Small intestine (tissue), 7 donors: Measurements from ENCODE around the gene ASIC2. TPM values are rescaled to one million over a fixed set of nuclear protein-coding genes. Genes with fewer than 3 reads are reported as not detected.

Experiments
- DNase-seq, 2 donors: peaks; one replicate each; pipeline versions ENCODE4 v3.0.0 to v3.0.0-alpha.2; 2013
- FAIRE-seq: peaks from 2 replicates; lab custom pipeline; 2012; peaks lifted over from hg19 to GRCh38; lab: Jason Lieb, UNC
- H3K27ac ChIP-seq, 3 donors: one replicate each; pipeline ENCODE4 v1.5.1; 2013; ENCODE audit warnings: low read length in 2 of 3, mild to moderate bottlenecking in 2 of 3, control low read depth in 1 of 3, inconsistent platforms in 1 of 3, low read depth in 1 of 3, moderate library complexity in 1 of 3
- H3K27me3 ChIP-seq, 3 donors: one replicate each; pipeline ENCODE4 v1.6.1; 2013; ENCODE audit warnings: low read length in 3 of 3, inconsistent platforms in 1 of 3; ENCODE audit not compliant: control insufficient read depth in 3 of 3, insufficient read depth in 3 of 3
- H3K36me3 ChIP-seq, 3 donors: one replicate each; pipeline ENCODE4 v1.6.1; 2013; ENCODE audit warnings: low read length in 3 of 3, inconsistent platforms in 1 of 3, low read depth in 1 of 3, mild to moderate bottlenecking in 1 of 3, moderate library complexity in 1 of 3; ENCODE audit not compliant: control insufficient read depth in 3 of 3, insufficient read depth in 2 of 3
- H3K4me1 ChIP-seq, 3 donors: one replicate each; pipeline ENCODE4 v1.6.1; 2013; ENCODE audit warnings: low read length in 2 of 3, inconsistent platforms in 1 of 3, low read depth in 1 of 3, mild to moderate bottlenecking in 1 of 3, moderate library complexity in 1 of 3; ENCODE audit not compliant: control insufficient read depth in 3 of 3, insufficient read depth in 2 of 3
- H3K4me3 ChIP-seq, 3 donors: one replicate each; pipeline ENCODE4 v1.5.1; 2013; ENCODE audit warnings: low read length in 3 of 3, control low read depth in 1 of 3, inconsistent platforms in 1 of 3, low read depth in 1 of 3, mild to moderate bottlenecking in 1 of 3, moderate library complexity in 1 of 3
- H3K9me3 ChIP-seq, 2 donors: one replicate each; pipeline ENCODE4 v1.6.1; 2013; ENCODE audit warnings: low read depth in 1 of 2, low read length in 1 of 2; ENCODE audit not compliant: control insufficient read depth in 2 of 2, insufficient read depth in 1 of 2
- WGBS, 3 donors: extraction: QIAGEN DNeasy Blood & Tissue Kit; methylation state at CpG; one replicate each; pipeline ENCODE4 v1.1.7; 2013; 5-methylcytosine and 5-hydroxymethylcytosine counted together
- polyA plus RNA-seq, 4 donors: library from polyadenylated mRNA; stranded (reverse) in 3 of 4; unstranded in 1 of 4; fragments of 200-250 nt in 3 of 4; fragments of 120-200 nt in 1 of 4; gene quantifications; one replicate each; pipeline versions ENCODE4 v1.2.1 to v1.2.3, GENCODE V29; 2013
- donor health status: healthy with polysubstance abuse.
- donor health status: control.
- donor health status: control.
- donor health status: Bipolar disorder and iron deficiency.
- donor health status: healthy.

The ASIC2 gene
- polyA plus RNA-seq, 4 donors: 1.5 to 14.4 TPM; not detected in 2

DNA sequence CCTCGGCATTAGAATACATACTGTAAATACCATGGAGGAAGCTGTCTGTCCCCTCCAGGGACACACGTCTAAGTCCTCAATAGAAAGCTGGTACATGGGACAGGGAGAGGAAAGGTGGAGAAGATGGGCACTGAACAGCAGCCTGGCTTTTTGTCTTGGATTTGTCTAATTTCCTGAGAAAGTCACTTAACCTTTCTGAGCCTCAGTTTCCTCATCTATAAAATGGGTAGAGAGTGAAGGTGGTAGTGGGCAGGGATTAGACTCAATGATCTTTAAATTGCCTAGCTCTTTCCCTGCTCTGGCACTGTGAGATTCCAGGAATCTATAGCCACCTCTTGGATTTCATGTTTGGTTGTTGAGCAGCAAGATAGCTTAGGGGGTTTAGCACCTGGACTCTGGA, 96.2 kb downstream of the ASIC2 start:
- FAIRE-seq (no peak), DNase-seq (no peak)
- H3K27me3 ChIP-seq: no peaks in the 10 kb centered on the region
- 86 to 93% (median 87%) methylated on average over 2 of the region's 2 CpGs for WGBS, 3 donors
- H3K4me3 ChIP-seq: no peak overlapping the region
- no peaks in the 10 kb centered on the region for H3K9me3 ChIP-seq
- H3K4me1 ChIP-seq: peaks cover 0 to 26% (median 0%) of the 10 kb centered on the region in 3 donors
- H3K36me3 ChIP-seq: no peaks in the 10 kb centered on the region
- no peak overlapping the region for H3K27ac ChIP-seq

DNA sequence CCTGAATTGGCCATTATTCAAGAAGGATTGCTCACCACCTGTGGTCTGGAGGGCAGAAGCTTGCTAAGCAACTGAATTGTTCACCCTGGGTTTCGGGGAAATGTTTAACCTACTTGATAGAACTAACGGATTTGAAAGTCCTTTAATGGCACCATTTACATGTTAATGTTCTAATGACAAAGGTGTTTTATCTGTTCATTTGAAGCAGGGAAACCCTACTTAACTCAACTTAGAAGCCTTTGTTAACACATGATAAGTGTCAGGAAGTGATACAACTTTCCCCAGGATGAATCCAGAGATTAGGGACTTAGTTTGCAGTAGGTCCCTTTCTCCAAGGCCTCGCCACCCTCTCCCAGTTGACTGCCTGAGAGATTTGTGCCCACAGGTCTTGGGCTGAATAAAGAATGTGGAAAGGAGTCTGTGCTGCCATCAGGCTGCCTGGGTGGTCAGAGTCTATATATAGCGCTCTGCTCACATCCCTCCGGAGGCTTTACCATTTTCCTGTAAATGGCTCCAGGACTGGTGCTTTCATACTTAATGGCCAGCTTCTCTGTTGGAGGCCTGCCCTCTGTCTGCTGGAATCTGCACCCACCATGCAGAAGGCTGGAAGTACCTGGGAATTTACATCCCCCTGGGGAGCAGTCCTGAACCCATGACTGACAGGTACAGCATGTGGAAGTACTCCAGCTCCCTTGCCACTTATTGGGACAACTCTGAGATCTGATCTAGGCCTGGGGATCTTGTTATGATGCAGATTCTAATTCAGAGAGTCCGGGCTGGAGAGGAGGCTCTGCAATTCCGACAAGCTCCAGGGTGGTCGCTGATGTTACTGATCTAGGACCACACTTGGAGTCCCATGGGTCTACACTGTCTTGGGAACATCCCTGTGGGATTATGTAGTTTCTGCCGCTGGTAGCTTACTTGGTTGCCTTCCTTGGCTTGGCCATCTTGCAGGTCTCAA, 99.9 kb downstream of the ASIC2 start:
- WGBS, 3 donors: 67 to 85% (median 79%) methylated on average over 9 of the region's 9 CpGs

DNA sequence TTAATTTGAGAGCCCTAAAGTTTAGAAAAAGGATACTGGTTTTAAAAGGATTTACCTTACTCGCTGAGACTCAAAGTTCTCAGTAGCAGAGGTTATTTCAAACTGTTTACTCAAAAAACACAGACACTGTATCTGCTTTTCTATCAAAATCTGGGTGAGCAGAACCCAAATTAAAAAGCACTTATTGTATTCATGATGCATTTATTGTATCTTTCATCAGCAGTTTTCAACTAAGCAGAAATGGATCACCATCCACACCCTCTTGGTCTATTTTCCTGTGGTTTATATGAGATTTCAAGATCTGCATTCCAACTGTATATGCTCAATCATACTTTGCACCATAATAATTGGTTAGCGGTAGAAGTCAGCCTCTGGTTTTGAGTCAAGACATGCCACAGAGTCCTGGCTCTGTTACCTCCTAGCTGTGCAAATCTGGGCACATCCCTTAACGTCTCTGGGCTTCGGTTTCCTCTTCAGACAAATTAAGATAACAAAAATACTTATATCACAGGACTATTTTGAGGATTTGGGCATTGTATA, 109.5 kb downstream of the ASIC2 start:
- Histone ChIP-seq H3K4me3 (no peak overlapping the region), H3K36me3 (no peaks in the 10 kb centered on the region), H3K4me1 (no peaks in the 10 kb centered on the region), H3K27me3 (peaks cover 0 to 3% (median 0%) of the 10 kb centered on the region in 3 donors), H3K27ac (no peak overlapping the region), H3K9me3 (no peaks in the 10 kb centered on the region)
- DNase-seq: no peak
- FAIRE-seq: no peak
- WGBS, 3 donors: 63 to 88% (median 79%) methylated on average over 4 of the region's 4 CpGs

More for the DNA sequence above, 99.9 kb downstream of the ASIC2 start:
- no peaks in the 10 kb centered on the region for H3K9me3 ChIP-seq
- no peaks in the 10 kb centered on the region for H3K27me3 ChIP-seq
- no peaks in the 10 kb centered on the region for H3K36me3 ChIP-seq
- no peak overlapping the region for H3K4me3 ChIP-seq
- peaks cover 0 to 5% (median 0%) of the 10 kb centered on the region in 3 donors for H3K4me1 ChIP-seq
- FAIRE-seq (no peak), DNase-seq (no peak)
- H3K27ac ChIP-seq: no peak overlapping the region

- WGBS, 3 donors: 64 to 75% (median 67%) methylated on average over 4 of the region's 4 CpGs
- FAIRE-seq: no peak
- H3K4me1 ChIP-seq: no peaks in the 10 kb centered on the region
- peaks cover 0 to under 1% (median 0%) of the 10 kb centered on the region in 3 donors for H3K27me3 ChIP-seq
- H3K36me3 ChIP-seq: no peaks in the 10 kb centered on the region
- DNase-seq: no peak
- H3K9me3 ChIP-seq: no peaks in the 10 kb centered on the region
- no peak overlapping the region for H3K4me3 ChIP-seq
- no peak overlapping the region for H3K27ac ChIP-seq
Measured at GRCh38 chr17:33179151-33179550, 113.9 kb downstream of the ASIC2 start.

- DNase-seq (no peak), FAIRE-seq (no peak)
- H3K27ac ChIP-seq: no peak overlapping the region
- H3K27me3 ChIP-seq: no peaks in the 10 kb centered on the region
- 68 to 77% (median 75%) methylated on average over 3 of the region's 3 CpGs for WGBS, 3 donors
- H3K4me3 ChIP-seq: no peak overlapping the region
- no peaks in the 10 kb centered on the region for H3K36me3 ChIP-seq
- no peaks in the 10 kb centered on the region for H3K4me1 ChIP-seq
- H3K9me3 ChIP-seq: no peaks in the 10 kb centered on the region
Measured at GRCh38 chr17:33178681-33179080, 114.4 kb downstream of the ASIC2 start.

GRCh38 chr17:33175562-33175961, 117.5 kb downstream of the ASIC2 start:
- WGBS, 3 donors: 67 to 81% (median 76%) methylated on average over 8 of the region's 8 CpGs
- no peaks in the 10 kb centered on the region for H3K27me3 ChIP-seq
- H3K27ac ChIP-seq: no peak overlapping the region
- no peaks in the 10 kb centered on the region for H3K9me3 ChIP-seq
- H3K4me1 ChIP-seq: no peaks in the 10 kb centered on the region
- H3K36me3 ChIP-seq: peaks cover 0 to 2% (median 0%) of the 10 kb centered on the region in 3 donors
- no peak for DNase-seq
- no peak overlapping the region for H3K4me3 ChIP-seq
- FAIRE-seq: no peak

GRCh38 chr17:33171931-33172330, 121.2 kb downstream of the ASIC2 start:
- Histone ChIP-seq H3K4me3 (no peak overlapping the region), H3K9me3 (no peaks in the 10 kb centered on the region), H3K36me3 (peaks cover 0 to 2% (median 0%) of the 10 kb centered on the region in 3 donors), H3K27ac (no peak overlapping the region), H3K27me3 (no peaks in the 10 kb centered on the region), H3K4me1 (no peaks in the 10 kb centered on the region)
- 67 to 77% (median 68%) methylated on average over 2 of the region's 2 CpGs for WGBS, 3 donors
- DNase-seq (no peak), FAIRE-seq (no peak)

DNA sequence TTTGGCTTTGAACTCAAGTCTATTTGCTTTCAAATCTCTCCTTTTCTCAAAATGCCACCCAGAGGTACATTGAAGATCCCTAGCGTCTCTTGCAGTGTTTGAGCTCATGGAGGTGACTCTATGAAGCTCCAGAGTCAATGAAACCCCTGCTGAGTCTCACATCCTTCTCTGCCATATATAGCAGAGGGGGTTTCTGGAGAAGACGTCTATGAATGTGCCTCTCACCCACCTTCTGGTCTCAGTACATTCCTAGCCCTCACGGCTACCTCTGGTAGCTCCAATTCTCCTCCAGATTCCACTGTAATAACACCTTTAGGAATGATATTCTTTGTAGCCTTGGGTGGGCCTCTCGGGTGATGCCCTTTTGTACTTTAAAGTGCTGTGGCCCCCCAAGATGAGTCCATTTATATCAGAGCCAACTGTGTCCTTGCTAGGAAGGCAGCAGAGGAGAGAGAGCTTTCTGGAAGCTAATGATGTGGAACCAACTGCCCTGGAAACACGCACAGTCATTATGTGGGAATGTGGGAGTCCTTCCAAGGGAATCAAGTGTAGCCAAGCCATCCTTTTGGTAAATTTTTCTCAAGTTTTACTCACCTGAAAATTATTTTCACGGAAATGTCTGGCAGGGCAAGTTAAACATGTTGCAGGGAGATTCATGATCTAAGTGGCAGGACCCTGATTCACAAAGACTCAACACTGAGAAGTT, 123.4 kb downstream of the ASIC2 start:
- H3K4me1 ChIP-seq: no peaks in the 10 kb centered on the region
- no peak overlapping the region for H3K4me3 ChIP-seq
- DNase-seq (no peak), FAIRE-seq (no peak)
- 78 to 83% (median 80%) methylated on average over 6 of the region's 6 CpGs for WGBS, 3 donors
- no peak overlapping the region for H3K27ac ChIP-seq
- peaks cover 0 to 2% (median 0%) of the 10 kb centered on the region in 3 donors for H3K36me3 ChIP-seq
- no peaks in the 10 kb centered on the region for H3K27me3 ChIP-seq
- H3K9me3 ChIP-seq: no peaks in the 10 kb centered on the region
